ENCODE data around the gene PIN1.
A peak's percentile ranks its signal among the peaks of the same experiment; 100 is the strongest.

Gene PIN1

GRCh38 chr19:9857076-9857721, 22.1 kb downstream of the PIN1 start:
- no peak for DNase-seq

- DNase-seq = peak; percentile 21
Observed at GRCh38 chr19:9857920-9858746, 23.0 kb downstream of the PIN1 start.

GRCh38 chr19:9858766-9859165, 23.6 kb downstream of the PIN1 start:
- DNase-seq = no peak

GRCh38 chr19:9860407-9860806, 25.3 kb downstream of the PIN1 start:
- DNase-seq = no peak

- DNase-seq = no peak
Observed at GRCh38 chr19:9861503-9861902, 26.4 kb downstream of the PIN1 start.

DNA sequence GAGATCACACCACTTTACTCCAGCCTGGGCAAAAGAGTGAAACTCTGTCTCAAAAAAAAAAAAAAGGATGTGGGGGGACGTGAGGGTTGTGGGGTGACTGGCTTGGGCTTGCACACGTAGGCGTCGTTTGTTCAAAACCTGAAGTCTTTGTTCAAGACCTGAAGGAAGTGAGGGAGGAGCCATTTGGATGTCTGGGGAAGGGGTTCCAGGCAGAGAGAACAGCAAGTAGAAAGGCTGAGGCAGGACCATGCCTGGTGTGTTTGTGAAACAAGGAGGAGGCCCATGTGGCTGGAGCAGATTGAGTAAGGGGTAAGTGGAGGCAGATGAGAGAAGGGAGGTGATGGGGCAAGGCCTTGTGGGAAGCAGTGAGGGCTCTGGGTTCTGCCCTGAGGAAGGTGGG, 27.8 kb downstream of the PIN1 start:
- no peak for DNase-seq

DNA sequence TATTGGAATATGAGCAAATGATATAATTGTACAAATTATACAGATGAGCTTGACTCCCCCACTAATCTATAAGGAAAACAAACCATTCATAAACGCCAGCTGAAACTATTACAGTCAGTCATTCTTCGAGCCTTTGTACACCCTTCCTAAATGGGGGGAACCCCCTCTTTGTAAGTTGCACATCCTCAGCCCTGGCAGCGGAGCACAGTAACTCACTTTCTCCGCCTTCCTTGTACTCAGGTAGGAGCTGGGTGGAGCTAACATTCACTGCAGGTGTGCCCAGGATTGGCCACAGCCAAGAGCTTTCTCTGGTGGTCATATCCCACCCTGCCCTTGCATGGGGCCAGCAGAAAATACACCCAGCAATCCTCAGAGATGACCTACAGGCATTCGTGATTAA, 28.6 kb downstream of the PIN1 start:
- DNase-seq = no peak

DNA sequence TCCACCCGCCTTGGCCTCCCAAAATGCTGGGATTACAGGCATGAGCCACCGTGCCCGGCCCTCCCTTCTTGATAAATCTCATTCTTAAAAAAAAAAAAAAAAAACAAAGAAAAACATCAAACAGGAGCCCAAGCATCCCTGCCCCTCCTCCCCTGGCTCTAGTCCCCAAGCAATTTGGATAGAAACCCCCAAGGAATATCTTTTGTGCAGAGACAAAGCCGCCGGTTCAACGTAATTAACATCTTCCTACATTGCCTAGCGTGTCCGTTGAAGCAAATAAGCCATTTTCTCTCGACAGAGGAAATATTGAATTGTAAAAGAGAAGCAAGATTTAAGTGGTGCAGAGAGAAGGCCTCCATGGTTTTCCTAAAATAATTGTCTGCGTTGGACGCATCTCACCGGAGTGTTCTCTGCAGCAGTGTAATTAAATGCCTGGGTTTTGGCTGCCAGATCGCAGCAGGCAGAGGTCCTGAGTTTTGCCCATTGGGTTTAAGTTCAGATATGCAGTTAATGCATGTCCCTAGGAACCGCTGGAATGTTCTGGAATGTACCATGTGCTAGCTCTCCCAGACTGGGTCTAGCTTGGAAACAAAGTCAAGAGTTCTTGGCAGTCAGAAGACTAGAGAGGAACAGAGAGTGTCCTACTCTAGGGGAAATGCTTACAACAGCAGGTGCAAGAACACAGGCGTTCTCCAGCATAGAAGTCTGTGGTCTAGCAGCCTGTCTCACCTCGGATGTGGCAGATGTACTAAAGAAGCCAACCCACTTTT, 30.8 kb downstream of the PIN1 start:
- peak; percentile 36 for DNase-seq

DNA sequence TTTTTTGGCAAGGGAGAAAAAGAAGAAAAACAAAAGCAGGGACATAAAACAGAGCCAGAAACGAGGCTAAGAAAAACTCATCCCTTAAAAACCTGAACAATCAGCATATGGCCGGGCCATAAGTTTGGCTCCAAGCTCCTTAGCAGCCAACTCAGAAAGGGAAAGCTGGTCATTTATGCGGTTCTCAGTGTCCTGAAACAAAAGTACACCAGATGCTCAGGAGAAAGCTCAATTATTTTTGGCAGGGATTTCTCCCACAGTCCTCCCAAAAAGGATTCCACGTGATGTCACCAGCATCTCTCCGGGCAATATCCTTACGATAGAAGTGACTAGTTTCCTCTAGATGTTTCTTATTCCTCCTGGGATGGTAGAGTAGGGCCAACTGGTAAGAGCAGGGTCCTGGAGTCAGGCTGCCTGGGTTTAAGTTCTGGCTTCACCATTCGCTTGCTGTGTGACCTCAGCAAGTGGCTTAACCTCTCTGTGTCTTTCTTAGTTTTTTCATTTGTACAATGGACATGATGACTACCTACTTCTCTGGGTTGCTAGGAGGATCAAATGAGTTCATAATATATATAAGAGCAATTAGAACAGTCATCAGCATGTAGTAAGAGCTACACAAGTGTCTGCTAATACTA, 34.0 kb downstream of the PIN1 start:
- no peak for DNase-seq

GRCh38 chr19:9871626-9872338, 36.7 kb downstream of the PIN1 start:
- DNase-seq = no peak

DNA sequence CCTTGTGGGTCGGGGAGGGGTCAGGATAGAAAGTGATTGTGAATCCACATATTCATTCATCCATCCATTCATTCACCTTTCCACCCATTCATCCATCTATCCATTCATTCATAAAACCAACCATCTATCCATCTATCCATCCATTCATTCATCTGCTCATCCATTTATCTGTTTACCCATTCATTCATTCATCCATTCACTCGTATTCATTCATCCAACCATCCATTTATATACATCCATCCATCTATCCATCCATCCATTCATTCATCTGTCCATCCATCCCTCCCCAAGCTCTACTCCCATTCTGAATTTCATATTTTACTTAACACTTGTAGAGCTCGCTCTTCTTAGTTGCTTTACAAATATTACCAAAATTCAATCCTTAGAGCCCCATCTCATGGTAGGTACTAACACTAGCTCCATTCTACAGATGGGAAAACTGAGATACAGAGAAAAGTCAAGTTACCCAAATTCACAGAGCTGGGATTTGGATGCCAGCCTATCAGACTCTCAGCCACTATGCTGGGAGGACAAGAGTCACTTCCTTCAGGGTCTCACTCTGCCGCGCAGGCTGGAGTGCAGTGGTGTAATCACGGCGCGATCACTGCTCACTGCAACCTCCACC, 37.6 kb downstream of the PIN1 start:
- no peak for DNase-seq

GRCh38 chr19:9875031-9875627, 40.0 kb downstream of the PIN1 start:
- DNase-seq = no peak

GRCh38 chr19:9875796-9876195, 40.7 kb downstream of the PIN1 start:
- DNase-seq = no peak

GRCh38 chr19:9877780-9878510, 42.8 kb downstream of the PIN1 start:
- DNase-seq = no peak

DNA sequence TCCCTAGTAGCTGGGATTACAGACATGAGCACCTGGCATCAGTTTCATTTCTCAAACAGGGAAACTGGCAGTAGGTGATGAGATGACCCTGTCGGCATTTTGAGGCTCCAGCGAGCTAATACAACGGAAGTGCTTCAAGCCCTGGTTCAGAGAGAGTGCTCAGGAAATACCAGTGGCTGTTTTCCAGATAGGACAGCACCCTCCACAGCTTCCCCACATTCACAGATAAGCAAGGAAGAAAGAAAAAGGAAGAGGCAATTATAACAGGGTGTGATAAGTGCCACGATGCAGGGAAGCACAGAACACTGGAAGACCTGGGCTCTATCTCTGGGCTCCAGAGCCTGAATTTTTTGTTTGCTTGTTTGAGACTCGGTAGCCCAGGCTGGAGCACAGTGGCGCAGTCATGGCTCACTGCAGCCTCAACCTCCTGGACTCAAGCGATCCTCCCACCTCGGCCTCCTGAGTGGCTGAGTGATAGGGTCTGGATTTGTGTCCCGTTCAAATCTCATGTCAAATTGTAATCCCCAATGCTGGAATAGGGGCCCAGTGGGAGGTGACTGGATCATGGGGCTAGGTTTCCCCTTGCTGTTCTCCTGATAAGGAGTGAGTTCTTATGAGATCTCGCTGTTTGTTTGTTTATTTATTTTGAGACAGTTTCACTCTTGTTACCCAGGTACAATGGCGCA, 43.5 kb downstream of the PIN1 start:
- DNase-seq = no peak

DNA sequence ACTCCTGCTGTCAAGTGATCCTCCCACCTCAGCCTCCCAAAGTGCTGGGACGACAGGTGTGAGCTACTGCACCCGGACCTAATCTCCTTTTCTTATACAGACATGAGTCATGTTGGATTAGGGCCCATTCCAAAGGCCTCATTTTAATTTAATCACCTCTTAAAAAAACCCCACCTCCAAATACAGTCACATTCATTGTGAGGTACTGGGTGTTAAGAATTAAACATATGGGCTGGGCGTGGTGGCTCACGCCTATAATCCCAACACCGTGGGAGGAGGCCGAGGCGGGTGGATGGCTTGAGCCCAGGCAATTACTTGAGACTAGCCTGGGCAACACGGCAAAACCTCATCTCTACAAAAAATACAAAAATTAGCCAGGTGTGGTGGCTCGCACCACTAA, 46.6 kb downstream of the PIN1 start:
- no peak for DNase-seq

GRCh38 chr19:9883231-9883758, 48.2 kb downstream of the PIN1 start:
- no peak for DNase-seq

DNA sequence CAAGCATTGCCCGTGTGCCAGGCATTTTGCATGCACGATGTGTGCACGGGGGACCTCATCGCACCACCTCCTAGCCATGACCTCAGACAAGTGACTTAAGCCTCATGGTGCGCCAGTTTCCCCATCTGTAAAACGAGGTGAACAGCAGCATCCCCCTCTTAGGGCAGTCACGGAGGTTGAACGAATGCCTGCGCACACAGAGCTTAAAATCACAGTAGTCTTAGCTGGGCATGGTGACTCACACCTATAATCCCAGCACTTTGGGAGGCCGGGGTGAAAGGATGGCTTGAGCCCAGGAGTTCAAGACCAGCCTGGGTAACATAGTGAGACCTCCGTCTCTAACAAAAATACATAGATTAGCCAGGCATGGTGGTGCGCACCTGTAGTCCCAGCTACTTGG, 48.6 kb downstream of the PIN1 start:
- DNase-seq = no peak

GRCh38 chr19:9885077-9885552, 50.0 kb downstream of the PIN1 start:
- DNase-seq = no peak
